ENCODE measurements around the gene TLE3.

The TLE3 gene

DNA sequence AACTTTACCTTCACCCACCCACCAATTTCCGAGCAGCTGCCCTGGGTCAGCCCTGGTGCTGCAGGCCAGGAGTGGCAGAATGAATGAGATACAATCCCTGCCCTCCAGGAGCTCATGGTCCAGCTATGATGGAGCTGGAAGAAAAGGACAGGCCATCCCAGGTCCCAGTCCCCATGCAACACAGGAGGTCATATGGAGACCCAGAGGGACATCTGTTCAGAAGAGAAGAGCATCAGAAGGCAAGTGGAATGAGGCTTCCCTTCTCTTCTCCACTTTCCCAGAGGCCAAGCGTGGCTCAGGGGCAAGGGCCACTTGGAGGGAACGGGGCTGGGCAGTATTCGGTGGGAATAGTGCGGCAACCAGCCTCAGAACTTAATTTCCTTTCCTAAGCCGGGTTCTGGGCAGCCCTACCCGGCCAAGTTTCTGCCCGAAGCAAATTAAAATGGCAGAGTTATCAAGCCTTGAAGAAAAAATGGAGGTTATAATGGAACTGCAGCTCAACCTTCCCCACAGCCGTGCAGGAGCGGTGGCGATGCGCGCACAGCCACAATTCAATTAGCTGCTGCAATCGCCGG is 35.9 kb downstream of the TLE3 start:
- DNase-seq = no peak

DNA sequence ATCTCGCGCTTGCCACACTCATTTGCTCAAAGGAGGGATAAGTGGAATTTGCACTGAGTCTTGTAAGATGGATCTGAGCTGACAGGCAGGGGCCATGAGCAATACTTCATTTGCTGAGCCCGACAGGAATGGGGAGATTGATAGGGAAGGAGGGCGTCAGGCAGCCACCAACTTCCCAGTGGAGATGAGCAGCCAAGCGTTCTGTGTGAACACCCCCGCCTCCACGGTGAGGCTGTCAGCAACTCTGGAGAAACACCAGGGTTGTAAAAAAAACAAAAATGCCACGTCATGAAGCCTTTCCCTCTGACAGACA is 36.8 kb downstream of the TLE3 start:
- no peak for DNase-seq

GRCh38 chr15:70060214-70060992 is 37.3 kb downstream of the TLE3 start:
- no peak for DNase-seq

DNA sequence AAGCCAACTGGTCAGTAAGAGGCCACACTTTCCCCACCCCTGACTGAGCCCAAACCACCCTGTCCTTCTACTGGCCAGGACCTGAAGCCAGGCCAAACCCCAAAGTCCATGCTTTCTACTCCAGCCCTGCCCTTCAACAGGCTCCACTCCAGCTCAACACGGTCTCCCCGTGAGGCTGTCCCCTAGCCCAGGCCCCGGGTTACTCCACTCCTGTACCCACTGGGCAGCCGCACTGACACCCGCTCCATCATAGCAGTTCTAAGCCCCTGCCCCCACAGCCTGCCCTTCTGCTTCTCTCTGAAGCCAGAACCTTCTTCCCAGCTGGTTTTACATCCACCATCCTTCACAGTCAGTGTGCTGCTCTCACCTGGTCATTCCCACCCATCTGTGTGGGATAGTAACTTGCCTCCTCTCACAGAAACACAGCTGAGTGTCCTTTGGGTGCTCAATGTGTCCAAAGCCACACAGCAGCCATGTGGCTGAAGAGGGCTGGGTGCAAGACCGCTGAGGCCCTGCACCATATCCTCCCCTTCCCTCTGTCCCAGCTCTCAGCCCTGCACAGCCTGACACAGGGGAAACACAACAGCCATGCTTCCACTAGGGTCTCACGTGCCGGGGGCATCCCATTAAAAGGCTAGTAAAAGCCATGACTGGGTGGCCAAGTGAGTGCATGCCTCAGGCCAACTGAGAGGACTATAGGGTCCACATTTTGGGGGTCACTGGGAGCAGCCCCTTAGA is 38.1 kb downstream of the TLE3 start:
- no peak for DNase-seq

DNA sequence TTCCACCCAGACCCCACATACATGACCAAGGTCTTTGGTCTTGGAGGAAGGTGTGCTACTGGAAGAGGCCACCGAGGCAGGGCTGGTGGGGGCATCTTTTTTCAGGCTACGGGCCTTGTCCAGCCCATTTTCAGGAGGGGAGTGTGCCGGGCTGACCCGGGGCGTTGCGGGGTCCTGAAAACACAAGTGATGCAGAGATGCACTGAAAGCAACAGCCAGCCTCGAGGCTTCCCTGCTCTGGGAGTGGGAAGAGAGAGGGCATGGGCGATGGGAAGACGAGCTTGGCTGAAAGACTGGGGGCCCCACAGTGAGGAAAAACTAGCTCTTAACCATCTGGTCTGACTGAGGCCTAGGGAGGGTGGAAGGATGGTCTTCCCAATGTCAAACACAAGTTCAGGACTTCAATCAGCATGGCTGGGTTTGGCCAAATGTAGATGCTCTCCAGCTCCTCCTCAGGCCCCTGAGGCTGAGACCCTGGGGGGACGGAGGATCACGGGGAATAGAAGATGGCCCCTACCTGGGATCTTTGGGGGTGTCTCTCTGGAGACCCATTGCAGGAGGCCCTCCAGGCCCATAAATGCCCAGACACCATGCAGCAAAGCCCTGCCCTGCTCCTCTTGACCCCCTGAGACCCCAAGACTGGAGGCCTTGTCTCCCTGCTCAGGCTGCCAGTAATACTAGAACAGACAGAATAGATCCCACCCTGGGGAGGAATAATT is 38.9 kb downstream of the TLE3 start:
- DNase-seq = no peak

DNA sequence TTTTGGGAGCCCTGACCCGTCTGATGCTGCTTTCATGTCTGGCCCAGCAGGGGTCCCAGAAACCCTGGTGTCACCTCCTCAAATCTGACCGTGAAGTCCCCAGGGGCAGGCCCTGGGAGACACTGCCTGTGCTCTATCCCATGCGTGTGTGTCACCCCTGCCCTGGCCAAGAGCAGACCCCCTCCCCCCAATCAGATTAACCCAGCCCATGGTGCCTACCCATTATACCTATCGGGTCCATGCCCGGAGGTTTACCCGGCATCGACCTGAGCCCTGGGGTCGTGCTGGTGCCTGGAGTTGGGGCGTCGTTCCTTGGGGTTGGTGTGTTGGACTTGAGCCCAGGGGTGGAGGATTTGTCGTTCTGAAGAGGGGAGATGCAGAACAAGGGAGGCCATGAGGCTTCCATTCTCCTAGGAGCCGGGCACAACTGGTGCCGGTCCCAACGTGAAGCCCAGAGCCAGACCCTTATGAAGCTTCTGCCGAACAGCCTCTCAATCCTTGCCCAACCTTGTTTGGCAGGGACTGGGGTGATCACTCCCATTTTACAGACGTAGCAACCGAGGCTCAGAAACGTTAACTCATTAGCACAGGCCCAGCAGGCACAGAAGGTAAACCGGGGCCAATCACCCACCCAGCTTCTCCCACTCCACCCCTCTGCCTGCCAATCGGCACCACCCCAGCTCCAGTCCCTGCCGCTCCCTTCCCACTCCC is 39.6 kb downstream of the TLE3 start:
- no peak for DNase-seq

- DNase-seq = no peak
Observed at GRCh38 chr15:70056091-70056680, 41.5 kb downstream of the TLE3 start.

GRCh38 chr15:70055601-70056051 is 42.1 kb downstream of the TLE3 start:
- no peak for DNase-seq

- no peak for DNase-seq
Observed at GRCh38 chr15:70054884-70055387, 42.8 kb downstream of the TLE3 start.

GRCh38 chr15:70054366-70054765 is 43.4 kb downstream of the TLE3 start:
- no peak for DNase-seq

- DNase-seq = no peak
Observed at GRCh38 chr15:70053716-70054229, 43.9 kb downstream of the TLE3 start.

DNA sequence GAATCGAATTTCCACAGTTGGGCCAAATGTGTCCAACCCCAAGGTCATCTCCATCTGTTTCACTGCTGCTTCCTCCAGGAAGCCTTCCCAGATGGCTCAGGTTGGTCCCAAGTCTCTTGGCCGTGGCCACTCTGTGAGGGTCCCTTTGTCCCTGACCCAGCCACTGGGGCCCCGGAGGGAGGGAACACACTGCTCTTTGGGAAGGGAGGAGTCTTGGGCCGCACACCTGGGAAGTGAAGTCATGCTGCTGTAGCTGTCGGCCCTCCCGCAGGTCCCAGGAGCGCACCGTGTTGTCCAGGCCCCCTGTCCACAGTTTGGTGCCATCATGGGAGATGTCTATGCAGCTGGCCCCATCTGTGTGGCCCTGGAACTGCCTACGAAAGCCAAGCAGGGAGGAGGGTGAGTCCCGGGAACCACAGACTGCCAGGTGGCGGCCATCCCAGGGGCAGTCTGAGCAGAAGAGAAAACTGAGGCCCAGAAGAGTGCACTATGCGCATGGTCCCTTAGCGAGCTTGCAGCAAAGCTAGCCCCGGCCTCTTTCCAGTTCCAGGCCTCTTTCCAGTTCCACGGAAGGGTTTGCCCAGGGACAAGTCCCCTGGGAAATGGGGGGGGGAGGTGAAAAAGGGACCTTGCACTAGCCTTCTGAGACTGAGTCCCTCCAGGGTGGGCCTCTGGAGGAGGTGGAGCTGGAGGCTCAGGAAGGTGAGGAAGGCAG is 44.6 kb downstream of the TLE3 start:
- DNase-seq = no peak

DNA sequence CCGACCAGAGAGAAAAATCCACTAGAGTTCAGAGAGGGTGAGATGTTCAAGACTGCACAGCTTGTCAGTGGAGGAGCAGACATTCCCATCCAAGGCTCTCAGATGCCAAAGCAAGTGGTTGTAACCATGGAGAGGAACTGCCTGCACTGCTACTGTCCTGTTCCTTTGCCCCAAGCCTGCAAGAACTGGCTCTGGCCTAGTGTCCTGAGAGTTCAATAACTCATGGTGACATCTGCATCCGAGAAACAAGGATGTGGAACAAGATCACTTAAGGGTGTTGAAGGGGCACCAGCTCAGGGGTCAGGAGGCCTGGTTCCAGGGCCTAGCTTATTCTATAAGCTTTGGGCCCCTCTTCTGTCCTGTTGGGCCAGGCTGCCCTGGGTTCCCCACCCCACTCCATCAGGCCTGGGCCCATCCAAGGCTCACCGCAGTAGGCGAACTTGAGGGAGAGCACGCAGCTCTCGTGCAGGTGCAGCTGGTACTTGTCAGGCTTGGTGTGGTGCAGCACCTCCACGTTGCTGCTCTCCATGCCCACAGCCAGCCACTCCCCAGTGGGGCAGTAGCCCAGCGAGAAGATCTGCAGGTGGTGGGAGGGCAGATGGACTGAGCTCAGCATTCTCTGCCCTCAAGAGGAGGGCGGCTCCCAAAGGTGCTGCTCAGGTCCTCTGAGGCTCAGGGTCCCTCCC is 45.6 kb downstream of the TLE3 start:
- DNase-seq = no peak

- no peak for DNase-seq
Observed at GRCh38 chr15:70050970-70051369, 46.7 kb downstream of the TLE3 start.

DNA sequence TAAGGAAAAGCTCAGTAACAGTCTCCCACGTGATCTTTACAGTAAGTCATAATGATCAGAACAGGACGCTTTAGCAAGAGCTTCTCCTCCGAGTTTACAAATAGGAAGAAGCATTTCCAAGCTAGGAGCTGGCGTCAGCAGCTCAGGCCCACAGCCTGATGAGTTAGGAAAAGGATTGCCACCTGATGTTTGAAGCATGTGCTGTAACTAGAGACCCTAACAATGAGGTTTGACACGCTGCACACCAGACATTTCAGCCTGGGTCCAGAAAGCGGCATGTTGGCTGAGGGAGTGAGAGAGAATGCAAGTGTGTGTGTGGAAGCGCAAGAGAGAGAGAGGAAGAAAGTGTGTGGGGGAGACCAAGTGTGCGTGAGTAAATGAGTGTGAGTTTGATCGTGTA is 47.3 kb downstream of the TLE3 start:
- DNase-seq = no peak

GRCh38 chr15:70049701-70050301 is 47.9 kb downstream of the TLE3 start:
- no peak for DNase-seq

DNA sequence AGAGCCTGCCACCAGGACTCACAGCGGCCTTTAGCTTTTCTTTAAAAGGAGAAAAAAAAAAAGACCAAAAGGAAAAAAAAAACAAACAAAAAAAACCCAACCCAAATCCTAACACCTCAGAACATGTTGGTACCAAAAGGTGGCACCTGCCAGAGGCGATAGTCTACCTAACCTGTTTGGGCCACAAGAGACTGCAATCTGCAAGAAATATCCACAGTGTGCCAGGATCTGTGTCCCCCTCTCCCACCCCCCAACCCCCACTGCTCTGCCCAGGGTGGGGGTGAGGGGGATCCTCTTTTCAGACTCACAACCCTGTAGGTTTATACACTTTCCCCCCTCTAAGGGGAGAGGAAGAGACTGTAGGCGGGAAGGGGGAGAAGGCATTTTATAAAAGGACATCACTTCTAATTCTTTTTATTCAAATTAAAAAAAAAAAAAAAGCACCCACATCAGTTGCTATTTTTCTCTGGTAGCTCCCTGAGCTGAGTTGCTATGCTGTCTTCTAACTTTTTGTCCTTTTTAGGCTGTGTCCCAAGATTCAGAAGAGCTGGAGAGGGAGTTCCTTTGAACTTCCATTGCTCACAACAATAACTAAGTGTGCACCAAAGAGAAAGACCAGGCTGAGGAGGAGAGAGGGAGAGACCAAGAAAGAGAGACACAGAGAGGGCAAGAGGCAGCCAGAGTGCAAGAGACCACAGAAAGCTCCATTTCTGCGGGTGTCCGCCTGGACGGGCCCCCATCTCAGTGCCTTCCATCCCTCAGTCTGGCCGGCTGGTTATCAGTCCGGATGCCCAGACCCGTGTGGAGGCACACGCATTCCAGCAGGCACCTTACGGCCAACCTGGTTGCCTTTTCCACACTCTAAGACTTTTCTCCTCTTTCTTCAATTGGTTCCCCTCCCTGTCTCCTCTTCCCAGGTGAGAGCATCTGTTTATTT is 48.9 kb downstream of the TLE3 start:
- no peak for DNase-seq

DNA sequence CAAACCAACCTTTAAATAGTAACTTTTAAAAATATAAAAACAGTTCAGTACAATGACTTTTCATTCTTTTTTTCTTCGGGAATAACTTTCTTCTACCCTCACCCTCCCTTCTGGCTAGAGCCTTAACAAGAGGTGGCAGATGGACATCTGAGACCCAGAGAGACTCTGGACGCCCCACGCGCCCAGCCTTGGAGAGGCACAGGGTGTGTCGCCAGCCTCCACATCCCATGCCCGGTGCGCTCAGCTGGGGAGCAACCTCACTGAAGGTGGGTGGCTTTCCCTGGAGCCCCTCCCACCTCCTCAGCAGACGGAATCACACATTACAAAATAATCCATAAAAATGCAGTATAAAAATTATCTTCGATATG is 49.5 kb downstream of the TLE3 start:
- DNase-seq = no peak

All from NCI-H446 treated with DMSO at 0.1 percent for 48 hours (cell line).